ENCODE measurements around the gene KCNK7.
A peak's percentile ranks its signal among the peaks of the same experiment; 100 is the strongest.

KCNK7 gene

GRCh38 chr11:65551572-65552387 is 43.8 kb downstream of the KCNK7 start:
- peak overlapping the region; percentile 7; the same call in 1 of the 2 replicates for H3K4me3 ChIP-seq (ENCODE audit: low read length)
- DNase-seq (ENCODE audit: low read depth, low spot score): peak; percentile 94

- no peak for DNase-seq (ENCODE audit: low read depth, low spot score)
- no peak overlapping the region for H3K4me3 ChIP-seq (ENCODE audit: low read length)
Observed at GRCh38 chr11:65549096-65549495, 46.5 kb downstream of the KCNK7 start.

- DNase-seq (ENCODE audit: low read depth, low spot score): no peak
- H3K4me3 ChIP-seq (ENCODE audit: low read length): no peak overlapping the region
Observed at GRCh38 chr11:65548395-65548794, 47.2 kb downstream of the KCNK7 start.

GRCh38 chr11:65547446-65548125 is 48.0 kb downstream of the KCNK7 start:
- peak overlapping the region; percentile 49 for H3K4me3 ChIP-seq (ENCODE audit: low read length)
- no peak for DNase-seq (ENCODE audit: low read depth, low spot score)

GRCh38 chr11:65546217-65546958 is 49.2 kb downstream of the KCNK7 start:
- peak overlapping the region; percentile 49 for H3K4me3 ChIP-seq (ENCODE audit: low read length)
- DNase-seq (ENCODE audit: low read depth, low spot score): peak; percentile 88

GRCh38 chr11:65545853-65546216 is 49.8 kb downstream of the KCNK7 start:
- no peak for DNase-seq (ENCODE audit: low read depth, low spot score)
- H3K4me3 ChIP-seq (ENCODE audit: low read length): peak overlapping the region; percentile 40
